H1 (cell line): ENCODE data around the gene DENND6B. TPM values are rescaled to one million over a fixed set of nuclear protein-coding genes. Genes with fewer than 3 reads are reported as not detected.

Source experiments
- BRCA1 ChIP-seq: IDR thresholded peaks from 2 replicates; pipeline ENCODE4 v1.6.1; 2012; ENCODE audit warnings: low read depth, low read length, improper control_type of control experiment
- CBX5 ChIP-seq: fragments of 300-800, 300-1000 bp; sonication (generic); IDR thresholded peaks from 2 replicates; pipeline ENCODE4 v1.7.1; 2016; ENCODE audit warnings: antibody characterized with exemption, low read length, low read depth
- RFX5 ChIP-seq: IDR thresholded peaks from 2 replicates; pipeline ENCODE4 v1.6.1; 2011; ENCODE audit warnings: low read depth, low read length, improper control_type of control experiment, borderline replicate concordance
- SP1 ChIP-seq: IDR thresholded peaks from 2 replicates; pipeline ENCODE4 v1.6.1; 2011; ENCODE audit warnings: low read depth, low read length
- polyA plus RNA-seq, 7 experiments: library from polyadenylated mRNA; depleted of rRNA in 3 of 7; stranded (reverse) in 5 of 7; unstranded in 2 of 7; fragments of >200 nt in 5 of 7; fragments of 200-250 nt in 2 of 7; gene quantifications; 1 replicate in 5 of 7; 2 replicates in 1 of 7; 4 replicates in 1 of 7; pipeline versions ENCODE4 v1.2.1 to v1.2.3, GENCODE V29; 2011 to 2013; ENCODE audit warnings: missing spikeins in 2 of 7, mixed read lengths in 2 of 7
- total RNA-seq: library from RNA; stranded (reverse); fragmentation: NEBNext Ultra II Directional; extraction: Animal tissue kit (Norgen Biotek cat#: 25700); gene quantifications from 2 replicates; pipeline ENCODE4 v1.2.1, GENCODE V29; 2021
- TF ChIP-seq, protein P1 (sequence below): fragments of 300-600 bp; sonication (generic); IDR thresholded peaks from 2 replicates; pipeline ENCODE4 v1.7.1; 2012; ENCODE audit warnings: low read length, moderate library complexity, mild to moderate bottlenecking, inconsistent platforms; ENCODE audit not compliant: insufficient replicate concordance
- TF ChIP-seq, protein P2 (sequence below), 3 experiments: IDR thresholded peaks; 1 replicate in 2 of 3; 2 replicates in 1 of 3; pipeline versions ENCODE4 v1.5.1 to v1.6.1; 2011; ENCODE audit warnings: low read length in 3 of 3, mild to moderate bottlenecking in 3 of 3, inconsistent platforms in 2 of 3, low read depth in 1 of 3, moderate library complexity in 1 of 3; ENCODE audit not compliant: insufficient read depth in 1 of 3; ENCODE audit errors: control extremely low read depth in 1 of 3

The DENND6B gene
- total and polyA plus RNA-seq, 2 of the 8 experiments (the other 6 are each of a cell fraction or from before 2014, with no cell fraction given): 1.1 to 1.9 TPM

DNA sequence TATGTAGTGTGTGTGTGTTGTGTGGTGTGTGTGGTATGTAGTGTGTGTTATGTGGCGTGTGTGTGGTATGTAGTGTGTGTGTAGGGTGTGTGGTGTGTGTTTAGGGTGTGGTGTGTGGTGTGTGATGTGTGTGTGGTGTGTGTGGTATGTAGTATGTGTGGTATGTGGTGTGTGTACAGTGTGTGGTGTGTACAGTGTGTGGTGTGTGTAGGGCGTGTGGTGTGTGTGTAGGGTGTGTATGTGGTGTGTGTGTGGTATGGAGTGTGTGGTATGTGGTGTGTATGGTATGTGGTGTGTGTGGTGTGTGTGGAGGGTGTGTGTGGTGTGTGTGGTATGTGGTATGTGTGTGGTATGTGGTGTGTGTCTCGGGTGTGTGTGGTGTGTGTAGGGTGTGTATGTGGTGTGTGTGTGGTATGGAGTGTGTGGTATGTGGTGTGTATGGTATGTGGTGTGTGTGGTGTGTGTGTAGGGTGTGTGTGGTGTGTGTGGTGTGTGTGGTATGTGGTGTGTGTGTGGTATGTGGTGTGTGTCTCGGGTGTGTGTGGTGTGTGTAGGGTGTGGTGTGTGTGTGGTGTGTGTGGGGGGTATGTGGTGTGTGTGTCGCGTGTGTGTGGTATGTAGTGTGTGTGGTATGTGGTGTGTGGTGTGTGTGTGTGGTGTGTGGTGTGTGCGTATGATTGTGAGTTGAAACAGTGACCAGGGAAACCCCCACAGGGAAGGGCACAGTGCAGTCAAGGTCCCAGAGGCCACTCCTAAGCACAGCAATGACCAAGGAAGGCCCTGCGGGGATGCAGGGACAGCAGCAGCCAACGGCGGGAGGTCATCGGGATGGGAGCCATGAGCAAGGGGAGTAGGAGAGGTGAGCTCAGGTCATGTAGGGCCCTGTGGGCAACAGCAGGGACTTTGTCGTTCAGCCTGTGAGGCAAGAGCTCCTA, 13.4 kb upstream of the DENND6B start (continued):
- TF ChIP-seq, protein P1, sequence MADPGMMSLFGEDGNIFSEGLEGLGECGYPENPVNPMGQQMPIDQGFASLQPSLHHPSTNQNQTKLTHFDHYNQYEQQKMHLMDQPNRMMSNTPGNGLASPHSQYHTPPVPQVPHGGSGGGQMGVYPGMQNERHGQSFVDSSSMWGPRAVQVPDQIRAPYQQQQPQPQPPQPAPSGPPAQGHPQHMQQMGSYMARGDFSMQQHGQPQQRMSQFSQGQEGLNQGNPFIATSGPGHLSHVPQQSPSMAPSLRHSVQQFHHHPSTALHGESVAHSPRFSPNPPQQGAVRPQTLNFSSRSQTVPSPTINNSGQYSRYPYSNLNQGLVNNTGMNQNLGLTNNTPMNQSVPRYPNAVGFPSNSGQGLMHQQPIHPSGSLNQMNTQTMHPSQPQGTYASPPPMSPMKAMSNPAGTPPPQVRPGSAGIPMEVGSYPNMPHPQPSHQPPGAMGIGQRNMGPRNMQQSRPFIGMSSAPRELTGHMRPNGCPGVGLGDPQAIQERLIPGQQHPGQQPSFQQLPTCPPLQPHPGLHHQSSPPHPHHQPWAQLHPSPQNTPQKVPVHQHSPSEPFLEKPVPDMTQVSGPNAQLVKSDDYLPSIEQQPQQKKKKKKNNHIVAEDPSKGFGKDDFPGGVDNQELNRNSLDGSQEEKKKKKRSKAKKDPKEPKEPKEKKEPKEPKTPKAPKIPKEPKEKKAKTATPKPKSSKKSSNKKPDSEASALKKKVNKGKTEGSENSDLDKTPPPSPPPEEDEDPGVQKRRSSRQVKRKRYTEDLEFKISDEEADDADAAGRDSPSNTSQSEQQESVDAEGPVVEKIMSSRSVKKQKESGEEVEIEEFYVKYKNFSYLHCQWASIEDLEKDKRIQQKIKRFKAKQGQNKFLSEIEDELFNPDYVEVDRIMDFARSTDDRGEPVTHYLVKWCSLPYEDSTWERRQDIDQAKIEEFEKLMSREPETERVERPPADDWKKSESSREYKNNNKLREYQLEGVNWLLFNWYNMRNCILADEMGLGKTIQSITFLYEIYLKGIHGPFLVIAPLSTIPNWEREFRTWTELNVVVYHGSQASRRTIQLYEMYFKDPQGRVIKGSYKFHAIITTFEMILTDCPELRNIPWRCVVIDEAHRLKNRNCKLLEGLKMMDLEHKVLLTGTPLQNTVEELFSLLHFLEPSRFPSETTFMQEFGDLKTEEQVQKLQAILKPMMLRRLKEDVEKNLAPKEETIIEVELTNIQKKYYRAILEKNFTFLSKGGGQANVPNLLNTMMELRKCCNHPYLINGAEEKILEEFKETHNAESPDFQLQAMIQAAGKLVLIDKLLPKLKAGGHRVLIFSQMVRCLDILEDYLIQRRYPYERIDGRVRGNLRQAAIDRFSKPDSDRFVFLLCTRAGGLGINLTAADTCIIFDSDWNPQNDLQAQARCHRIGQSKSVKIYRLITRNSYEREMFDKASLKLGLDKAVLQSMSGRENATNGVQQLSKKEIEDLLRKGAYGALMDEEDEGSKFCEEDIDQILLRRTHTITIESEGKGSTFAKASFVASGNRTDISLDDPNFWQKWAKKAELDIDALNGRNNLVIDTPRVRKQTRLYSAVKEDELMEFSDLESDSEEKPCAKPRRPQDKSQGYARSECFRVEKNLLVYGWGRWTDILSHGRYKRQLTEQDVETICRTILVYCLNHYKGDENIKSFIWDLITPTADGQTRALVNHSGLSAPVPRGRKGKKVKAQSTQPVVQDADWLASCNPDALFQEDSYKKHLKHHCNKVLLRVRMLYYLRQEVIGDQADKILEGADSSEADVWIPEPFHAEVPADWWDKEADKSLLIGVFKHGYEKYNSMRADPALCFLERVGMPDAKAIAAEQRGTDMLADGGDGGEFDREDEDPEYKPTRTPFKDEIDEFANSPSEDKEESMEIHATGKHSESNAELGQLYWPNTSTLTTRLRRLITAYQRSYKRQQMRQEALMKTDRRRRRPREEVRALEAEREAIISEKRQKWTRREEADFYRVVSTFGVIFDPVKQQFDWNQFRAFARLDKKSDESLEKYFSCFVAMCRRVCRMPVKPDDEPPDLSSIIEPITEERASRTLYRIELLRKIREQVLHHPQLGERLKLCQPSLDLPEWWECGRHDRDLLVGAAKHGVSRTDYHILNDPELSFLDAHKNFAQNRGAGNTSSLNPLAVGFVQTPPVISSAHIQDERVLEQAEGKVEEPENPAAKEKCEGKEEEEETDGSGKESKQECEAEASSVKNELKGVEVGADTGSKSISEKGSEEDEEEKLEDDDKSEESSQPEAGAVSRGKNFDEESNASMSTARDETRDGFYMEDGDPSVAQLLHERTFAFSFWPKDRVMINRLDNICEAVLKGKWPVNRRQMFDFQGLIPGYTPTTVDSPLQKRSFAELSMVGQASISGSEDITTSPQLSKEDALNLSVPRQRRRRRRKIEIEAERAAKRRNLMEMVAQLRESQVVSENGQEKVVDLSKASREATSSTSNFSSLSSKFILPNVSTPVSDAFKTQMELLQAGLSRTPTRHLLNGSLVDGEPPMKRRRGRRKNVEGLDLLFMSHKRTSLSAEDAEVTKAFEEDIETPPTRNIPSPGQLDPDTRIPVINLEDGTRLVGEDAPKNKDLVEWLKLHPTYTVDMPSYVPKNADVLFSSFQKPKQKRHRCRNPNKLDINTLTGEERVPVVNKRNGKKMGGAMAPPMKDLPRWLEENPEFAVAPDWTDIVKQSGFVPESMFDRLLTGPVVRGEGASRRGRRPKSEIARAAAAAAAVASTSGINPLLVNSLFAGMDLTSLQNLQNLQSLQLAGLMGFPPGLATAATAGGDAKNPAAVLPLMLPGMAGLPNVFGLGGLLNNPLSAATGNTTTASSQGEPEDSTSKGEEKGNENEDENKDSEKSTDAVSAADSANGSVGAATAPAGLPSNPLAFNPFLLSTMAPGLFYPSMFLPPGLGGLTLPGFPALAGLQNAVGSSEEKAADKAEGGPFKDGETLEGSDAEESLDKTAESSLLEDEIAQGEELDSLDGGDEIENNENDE: no peak
- TF ChIP-seq, protein P2, sequence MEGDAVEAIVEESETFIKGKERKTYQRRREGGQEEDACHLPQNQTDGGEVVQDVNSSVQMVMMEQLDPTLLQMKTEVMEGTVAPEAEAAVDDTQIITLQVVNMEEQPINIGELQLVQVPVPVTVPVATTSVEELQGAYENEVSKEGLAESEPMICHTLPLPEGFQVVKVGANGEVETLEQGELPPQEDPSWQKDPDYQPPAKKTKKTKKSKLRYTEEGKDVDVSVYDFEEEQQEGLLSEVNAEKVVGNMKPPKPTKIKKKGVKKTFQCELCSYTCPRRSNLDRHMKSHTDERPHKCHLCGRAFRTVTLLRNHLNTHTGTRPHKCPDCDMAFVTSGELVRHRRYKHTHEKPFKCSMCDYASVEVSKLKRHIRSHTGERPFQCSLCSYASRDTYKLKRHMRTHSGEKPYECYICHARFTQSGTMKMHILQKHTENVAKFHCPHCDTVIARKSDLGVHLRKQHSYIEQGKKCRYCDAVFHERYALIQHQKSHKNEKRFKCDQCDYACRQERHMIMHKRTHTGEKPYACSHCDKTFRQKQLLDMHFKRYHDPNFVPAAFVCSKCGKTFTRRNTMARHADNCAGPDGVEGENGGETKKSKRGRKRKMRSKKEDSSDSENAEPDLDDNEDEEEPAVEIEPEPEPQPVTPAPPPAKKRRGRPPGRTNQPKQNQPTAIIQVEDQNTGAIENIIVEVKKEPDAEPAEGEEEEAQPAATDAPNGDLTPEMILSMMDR (IDR thresholded peaks at IDR 0.05; ENCODE audit: control extremely low read depth in 1 of 3, insufficient read depth in 1 of 3, low read depth in 1 of 3, low read length in 3 of 3): no peak
- TF ChIP-seq RFX5: no peak
- no peak for TF ChIP-seq BRCA1
- TF ChIP-seq SP1: no peak
- no peak for TF ChIP-seq CBX5
